AG09319 (cell line): ENCODE measurements around the gene SPTB.

Experiments
- DNase-seq: peaks from one replicate; pipeline ENCODE4 v3.0.0-alpha.2; 2010; ENCODE audit warnings: low read depth; ENCODE audit errors: extremely low read depth
- TF ChIP-seq, protein P1 (sequence below): IDR thresholded peaks from 2 replicates; pipeline ENCODE4 v1.5.1; 2011; ENCODE audit warnings: low read depth, mild to moderate bottlenecking, inconsistent platforms, low read length, moderate library complexity

The SPTB gene

DNA sequence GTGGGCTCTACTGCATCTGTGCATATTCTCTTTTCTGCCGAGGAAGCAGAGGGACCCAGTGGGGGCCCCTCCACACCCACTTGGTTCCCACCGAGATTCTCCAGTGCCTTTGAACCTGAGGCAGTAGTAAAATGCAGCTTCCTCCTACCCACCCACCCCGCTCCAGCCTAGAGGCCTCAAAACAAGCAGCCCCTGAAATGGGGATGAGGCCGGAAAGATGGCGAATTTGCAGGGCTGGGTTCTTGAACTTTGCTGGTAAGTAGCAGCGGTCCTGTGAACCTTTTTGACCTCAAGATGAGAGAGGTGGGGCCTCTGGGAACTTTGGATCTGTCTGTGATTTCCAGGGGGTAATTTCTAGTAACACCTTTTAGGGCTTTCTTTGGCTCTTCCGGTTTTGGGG lies 160.1 kb downstream of the SPTB start:
- DNase-seq = no peak
- TF ChIP-seq, protein P1, sequence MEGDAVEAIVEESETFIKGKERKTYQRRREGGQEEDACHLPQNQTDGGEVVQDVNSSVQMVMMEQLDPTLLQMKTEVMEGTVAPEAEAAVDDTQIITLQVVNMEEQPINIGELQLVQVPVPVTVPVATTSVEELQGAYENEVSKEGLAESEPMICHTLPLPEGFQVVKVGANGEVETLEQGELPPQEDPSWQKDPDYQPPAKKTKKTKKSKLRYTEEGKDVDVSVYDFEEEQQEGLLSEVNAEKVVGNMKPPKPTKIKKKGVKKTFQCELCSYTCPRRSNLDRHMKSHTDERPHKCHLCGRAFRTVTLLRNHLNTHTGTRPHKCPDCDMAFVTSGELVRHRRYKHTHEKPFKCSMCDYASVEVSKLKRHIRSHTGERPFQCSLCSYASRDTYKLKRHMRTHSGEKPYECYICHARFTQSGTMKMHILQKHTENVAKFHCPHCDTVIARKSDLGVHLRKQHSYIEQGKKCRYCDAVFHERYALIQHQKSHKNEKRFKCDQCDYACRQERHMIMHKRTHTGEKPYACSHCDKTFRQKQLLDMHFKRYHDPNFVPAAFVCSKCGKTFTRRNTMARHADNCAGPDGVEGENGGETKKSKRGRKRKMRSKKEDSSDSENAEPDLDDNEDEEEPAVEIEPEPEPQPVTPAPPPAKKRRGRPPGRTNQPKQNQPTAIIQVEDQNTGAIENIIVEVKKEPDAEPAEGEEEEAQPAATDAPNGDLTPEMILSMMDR = no peak

DNA sequence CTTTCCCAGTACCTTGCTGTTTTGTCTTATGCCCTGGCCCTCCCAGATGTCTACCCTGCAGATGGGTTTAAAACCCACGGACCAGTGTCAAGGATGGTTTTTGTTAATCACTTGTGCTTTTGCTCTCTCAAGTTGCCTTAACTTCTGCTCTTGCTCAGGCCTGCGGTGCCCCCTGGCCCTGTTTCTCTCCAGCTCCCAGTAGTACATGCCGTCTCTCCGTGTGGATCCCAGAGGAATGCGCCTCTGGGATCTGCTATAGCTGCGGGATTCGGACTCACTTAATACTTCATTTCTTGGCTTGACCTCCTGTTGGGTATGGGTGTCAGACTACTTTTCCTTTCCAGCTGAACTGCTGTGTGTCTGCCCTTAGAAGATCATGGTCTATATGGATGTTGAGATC lies 160.9 kb downstream of the SPTB start:
- no peak for DNase-seq
- TF ChIP-seq, protein P1 = no peak

DNA sequence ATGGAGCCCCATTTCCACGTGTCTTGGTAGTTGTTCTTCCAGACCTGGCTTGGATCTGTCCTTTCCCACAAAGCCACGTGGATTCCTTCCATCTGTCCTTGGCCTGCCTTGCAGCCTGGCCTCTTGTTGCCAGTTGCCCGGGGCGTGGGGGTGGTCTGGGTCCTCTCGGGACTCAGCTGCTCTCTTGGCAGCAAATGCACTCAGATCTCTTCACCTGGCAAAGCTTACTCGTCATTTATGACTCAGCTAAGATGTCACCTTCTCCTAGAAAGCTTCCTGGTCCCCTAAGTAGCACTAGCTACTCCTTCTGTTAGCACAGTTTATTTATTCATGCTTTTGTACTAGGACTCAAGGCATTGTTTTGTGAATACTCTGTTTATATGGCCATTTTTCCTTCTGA lies 161.8 kb downstream of the SPTB start:
- TF ChIP-seq, protein P1 = no peak
- DNase-seq = no peak

DNA sequence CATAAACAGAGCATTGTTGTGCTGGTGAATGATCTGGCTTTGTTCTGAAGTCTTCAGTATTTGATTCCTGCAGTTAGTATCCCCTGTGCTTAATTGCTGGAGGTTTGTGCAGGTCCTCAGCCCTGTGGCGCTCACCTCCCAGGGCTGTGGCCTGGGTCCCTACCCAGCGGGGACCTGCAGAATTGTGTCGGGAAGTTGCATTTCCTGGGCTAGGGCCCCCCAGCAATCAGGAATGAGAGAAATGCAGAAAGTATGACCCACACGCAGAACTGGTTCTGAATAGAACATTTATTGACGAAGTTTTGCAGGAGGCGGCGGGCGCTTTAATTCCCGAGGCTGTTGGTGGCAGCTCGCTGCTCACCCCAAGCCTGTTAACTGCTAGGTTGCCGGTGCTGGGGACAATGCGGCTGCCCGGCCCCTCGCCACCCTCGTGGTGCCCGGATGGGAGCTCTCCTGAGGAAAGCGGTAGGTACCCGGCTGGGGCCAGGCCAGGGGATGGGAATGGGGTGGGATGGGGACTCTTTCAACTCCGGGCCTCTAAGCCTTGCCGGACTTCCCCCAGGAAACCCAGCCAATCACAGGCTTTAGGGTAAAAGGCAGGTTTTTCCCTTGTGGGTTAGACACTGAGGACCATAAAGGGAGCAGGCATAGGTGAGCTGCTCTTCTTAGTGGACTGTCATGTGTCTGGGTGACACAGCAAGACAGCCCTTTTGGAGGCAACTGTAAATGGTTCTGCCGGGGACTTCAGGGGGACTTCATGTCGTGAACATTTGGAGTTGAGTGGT lies 163.9 kb downstream of the SPTB start:
- TF ChIP-seq, protein P1 = no peak
- DNase-seq = no peak

DNA sequence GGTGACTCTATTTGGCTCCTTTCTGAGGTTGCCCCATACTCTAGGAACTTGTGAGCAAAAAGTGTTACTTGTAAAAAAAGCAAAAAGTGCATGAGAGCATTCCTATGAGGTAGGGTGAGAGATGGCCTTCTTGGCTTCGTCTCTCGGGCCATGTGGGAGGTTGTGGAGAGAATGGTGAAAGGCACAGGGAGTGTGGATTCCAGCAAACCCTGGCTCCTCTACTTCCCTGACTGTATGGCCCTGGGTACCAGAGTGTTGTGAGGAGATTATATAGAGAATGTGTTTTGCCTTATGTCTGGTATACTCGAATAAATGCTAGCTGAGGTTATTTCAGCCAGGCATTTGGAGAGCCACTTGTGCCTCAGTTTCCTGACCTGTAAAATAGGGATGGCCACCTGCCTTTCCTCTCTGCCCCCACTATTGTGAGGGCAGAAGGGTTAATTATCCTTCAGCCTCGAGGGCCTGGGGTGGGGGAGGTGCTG lies 164.5 kb downstream of the SPTB start:
- no peak for DNase-seq
- TF ChIP-seq, protein P1 = no peak

DNA sequence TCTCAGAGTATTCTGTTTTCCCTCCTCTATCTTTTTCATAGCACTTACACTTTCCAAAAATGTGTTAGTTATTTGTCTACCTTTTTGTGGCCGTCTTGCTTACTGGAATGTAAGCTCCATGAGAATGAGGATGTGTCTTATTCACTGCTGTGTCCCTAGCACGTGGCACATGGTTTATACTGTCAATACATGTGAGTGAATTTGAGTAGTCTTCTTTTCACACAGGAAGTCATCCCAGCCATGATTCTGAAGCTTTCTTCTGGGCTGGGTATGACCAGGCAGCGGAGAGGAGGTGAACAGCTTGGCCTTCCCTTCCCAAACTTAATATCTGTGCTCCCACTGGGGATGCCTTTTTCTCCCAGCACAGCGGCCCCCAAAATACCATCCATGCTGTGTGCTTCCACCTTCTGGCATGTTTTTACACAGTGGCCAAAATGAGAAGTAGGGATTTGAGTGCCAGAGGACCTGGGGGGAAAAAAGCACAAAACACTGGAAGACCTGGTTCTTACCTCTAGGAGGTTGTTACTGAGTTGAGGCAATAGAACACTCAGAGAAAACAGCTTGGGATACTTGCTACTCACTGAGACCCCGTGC lies 165.2 kb downstream of the SPTB start:
- TF ChIP-seq, protein P1 = no peak
- DNase-seq = no peak

DNA sequence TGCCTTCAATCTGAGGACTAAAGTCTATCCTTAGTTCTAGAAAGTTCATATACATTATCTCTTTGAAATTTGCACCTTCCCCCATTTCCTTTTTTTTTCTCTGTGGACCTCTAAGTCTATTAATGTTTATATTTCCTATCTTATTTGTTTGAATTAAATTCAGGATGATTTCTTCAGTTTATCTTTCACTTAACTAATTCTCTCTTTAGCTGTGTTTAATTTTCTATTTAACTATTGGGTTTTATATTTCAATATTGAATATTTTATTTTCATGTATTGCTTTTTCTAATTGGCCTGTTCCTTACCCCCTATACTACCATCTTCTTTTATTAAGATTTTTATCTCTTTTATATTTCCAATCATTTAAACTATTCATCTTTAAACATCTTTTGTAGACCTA lies 166.0 kb downstream of the SPTB start:
- TF ChIP-seq, protein P1 = no peak
- DNase-seq = no peak
